HEK293 (cell line): Measurements from ENCODE around the gene NSG1.
A peak's percentile ranks its signal among the peaks of the same experiment; 100 is the strongest.

Source experiments
- CTCF ChIA-PET: fragments of 350-600 bp; formaldehyde crosslinking; extraction: SDS; loops from one replicate; lab custom pipeline; 2021; ENCODE audit warnings: antibody characterized with exemption; lab: Yijun Ruan, JAX
- POLR2A ChIA-PET: fragments of 300-600 bp; formaldehyde crosslinking; extraction: SDS; loops from one replicate; lab custom pipeline; 2020; ENCODE audit warnings: antibody characterized with exemption, inconsistent platforms; lab: Yijun Ruan, JAX
- H3K27ac ChIP-seq: fragments of 200-500 bp; sonication (Bioruptor generic); 2 replicates; pipeline ENCODE4 v1.5.1; 2014; ENCODE audit warnings: low read depth, low read length, control low read depth, inconsistent platforms; ENCODE audit errors: extremely low read depth
- H3K36me3 ChIP-seq, 2 experiments: fragments of 200-500 bp in 1 of 2; sonication (Bioruptor generic) in 1 of 2; 1 replicate in 1 of 2; 2 replicates in 1 of 2; pipeline ENCODE4 v1.5.1; 2014 to 2017; ENCODE audit warnings: inconsistent platforms in 2 of 2, low read length in 2 of 2; ENCODE audit not compliant: control insufficient read depth in 2 of 2, insufficient read depth in 1 of 2
- H3K4me1 ChIP-seq: fragments of 200-500 bp; sonication (Bioruptor generic); 2 replicates; pipeline ENCODE4 v1.5.1; 2014; ENCODE audit warnings: mild to moderate bottlenecking, low read length, inconsistent platforms; ENCODE audit not compliant: control insufficient read depth, insufficient read depth
- H3K4me3 ChIP-seq: 2 replicates; pipeline ENCODE4 v1.5.1; 2011; ENCODE audit warnings: low read depth, mild to moderate bottlenecking, control low read depth, low read length, moderate library complexity
- H3K9me3 ChIP-seq: fragments of 200-500 bp; sonication (Bioruptor generic); 2 replicates; pipeline ENCODE4 v1.5.1; 2014; ENCODE audit warnings: low read depth, low read length, inconsistent platforms; ENCODE audit not compliant: control insufficient read depth, insufficient read depth
- GLIS2 ChIP-seq: fragments of 450-650 bp; formaldehyde crosslinking; IDR thresholded peaks from 2 replicates; pipeline ENCODE4 v1.5.1; 2016; ENCODE audit warnings: missing biosample characterization, missing genetic modification characterization
- KLF1 ChIP-seq: fragments of 450-650 bp; formaldehyde crosslinking; IDR thresholded peaks from 2 replicates; pipeline ENCODE4 v1.5.1; 2016; ENCODE audit warnings: missing biosample characterization, missing genetic modification characterization
- KLF17 ChIP-seq: fragments of 450-650 bp; formaldehyde crosslinking; IDR thresholded peaks from 2 replicates; pipeline ENCODE4 v1.5.1; 2016; ENCODE audit warnings: missing biosample characterization, missing genetic modification characterization
- MZF1 ChIP-seq: fragments of 450-650 bp; formaldehyde crosslinking; IDR thresholded peaks from 2 replicates; pipeline ENCODE4 v1.5.1; 2017; ENCODE audit warnings: missing biosample characterization, missing genetic modification characterization, borderline replicate concordance
- REPIN1 ChIP-seq: fragments of 450-650 bp; formaldehyde crosslinking; IDR thresholded peaks from 2 replicates; pipeline ENCODE4 v1.5.1; 2017; ENCODE audit warnings: missing biosample characterization, missing genetic modification characterization, low read depth
- YY2 ChIP-seq: fragments of 450-650 bp; formaldehyde crosslinking; IDR thresholded peaks from 2 replicates; pipeline ENCODE4 v1.5.1; 2016; ENCODE audit warnings: missing biosample characterization, missing genetic modification characterization
- ZBTB11 ChIP-seq: fragments of 450-650 bp; formaldehyde crosslinking; conservative IDR thresholded peaks from 2 replicates; pipeline ENCODE4 v1.5.1; 2016; ENCODE audit warnings: low read depth, missing biosample characterization, missing genetic modification characterization
- ZBTB7A ChIP-seq: fragments of 450-650 bp; formaldehyde crosslinking; IDR thresholded peaks from 2 replicates; pipeline ENCODE4 v1.5.1; 2016; ENCODE audit warnings: low read depth, missing biosample characterization, missing genetic modification characterization
- ZBTB8A ChIP-seq: fragments of 450-650 bp; formaldehyde crosslinking; IDR thresholded peaks from 2 replicates; pipeline ENCODE4 v1.5.1; 2016; ENCODE audit warnings: missing biosample characterization, missing genetic modification characterization
- ZFP41 ChIP-seq: fragments of 450-650 bp; formaldehyde crosslinking; IDR thresholded peaks from 2 replicates; pipeline ENCODE4 v1.5.1; 2016; ENCODE audit warnings: missing biosample characterization, missing genetic modification characterization, borderline replicate concordance
- ZNF10 ChIP-seq: fragments of 450-650 bp; formaldehyde crosslinking; IDR thresholded peaks from 2 replicates; pipeline ENCODE4 v1.5.1; 2017; ENCODE audit warnings: missing biosample characterization, missing genetic modification characterization
- ZNF133 ChIP-seq: fragments of 450-650 bp; formaldehyde crosslinking; IDR thresholded peaks from 2 replicates; pipeline ENCODE4 v1.5.1; 2016; ENCODE audit warnings: missing biosample characterization, missing genetic modification characterization
- ZNF146 ChIP-seq: fragments of 450-650 bp; formaldehyde crosslinking; IDR thresholded peaks from 2 replicates; pipeline ENCODE4 v1.5.1; 2016; ENCODE audit warnings: missing biosample characterization, missing genetic modification characterization
- ZNF341 ChIP-seq: fragments of 450-650 bp; formaldehyde crosslinking; IDR thresholded peaks from 2 replicates; pipeline ENCODE4; 2016; ENCODE audit warnings: low read depth, missing biosample characterization, missing genetic modification characterization
- ZNF350 ChIP-seq: fragments of 450-650 bp; formaldehyde crosslinking; IDR thresholded peaks from 2 replicates; pipeline ENCODE4 v1.5.0; 2017; ENCODE audit warnings: missing biosample characterization, mild to moderate bottlenecking, missing genetic modification characterization
- ZNF37A ChIP-seq: fragments of 450-650 bp; IDR thresholded peaks from 2 replicates; pipeline ENCODE4 v1.5.1; 2018; ENCODE audit warnings: missing biosample characterization, missing genetic modification characterization
- ZNF423 ChIP-seq: fragments of 450-650 bp; formaldehyde crosslinking; IDR thresholded peaks from 2 replicates; pipeline ENCODE4 v1.5.1; 2016; ENCODE audit warnings: missing biosample characterization, missing genetic modification characterization
- ZNF510 ChIP-seq: fragments of 450-650 bp; formaldehyde crosslinking; IDR thresholded peaks from 2 replicates; pipeline ENCODE4 v1.5.1; 2018; ENCODE audit warnings: mild to moderate bottlenecking, missing genetic modification characterization, missing biosample characterization; ENCODE audit not compliant: insufficient replicate concordance
- ZNF521 ChIP-seq: fragments of 450-650 bp; formaldehyde crosslinking; IDR thresholded peaks from 2 replicates; pipeline ENCODE4 v1.5.1; 2017; ENCODE audit warnings: missing biosample characterization, mild to moderate bottlenecking, missing genetic modification characterization
- ZNF555 ChIP-seq: fragments of 450-650 bp; formaldehyde crosslinking; conservative IDR thresholded peaks from 2 replicates; pipeline ENCODE4 v1.5.1; 2017; ENCODE audit warnings: missing biosample characterization, mild to moderate bottlenecking, missing genetic modification characterization, inconsistent platforms
- ZNF585B ChIP-seq: fragments of 450-650 bp; formaldehyde crosslinking; IDR thresholded peaks from 2 replicates; pipeline ENCODE4 v1.5.1; 2016; ENCODE audit warnings: missing biosample characterization, missing genetic modification characterization
- ZNF624 ChIP-seq: fragments of 450-650 bp; formaldehyde crosslinking; IDR thresholded peaks from 2 replicates; pipeline ENCODE4 v1.5.1; 2017; ENCODE audit warnings: missing biosample characterization, missing genetic modification characterization
- ZNF629 ChIP-seq: fragments of 450-650 bp; formaldehyde crosslinking; IDR thresholded peaks from 2 replicates; pipeline ENCODE4 v1.5.1; 2017; ENCODE audit warnings: missing biosample characterization, missing genetic modification characterization
- ZNF76 ChIP-seq: fragments of 450-650 bp; formaldehyde crosslinking; IDR thresholded peaks from 2 replicates; pipeline ENCODE4; 2016; ENCODE audit warnings: low read depth, missing biosample characterization, missing genetic modification characterization, borderline replicate concordance
- TF ChIP-seq, protein P1 (sequence below): fragments of 450-650 bp; formaldehyde crosslinking; IDR thresholded peaks from 2 replicates; pipeline ENCODE4 v1.5.1; 2017; ENCODE audit warnings: missing biosample characterization, missing genetic modification characterization
- TF ChIP-seq, protein P2 (sequence below): fragments of 450-650 bp; formaldehyde crosslinking; IDR thresholded peaks from 2 replicates; pipeline ENCODE4 v1.5.1; 2016; ENCODE audit warnings: missing biosample characterization, missing genetic modification characterization

Gene NSG1

GRCh38 chr4:4426511-4427120 lies 39.7 kb downstream of the NSG1 start:
- peaks cover 0 to 29% of the 10 kb centered on the region in 2 experiments; a peak in 1 of 3 replicates for H3K36me3 ChIP-seq
- no peak overlapping the region for H3K27ac ChIP-seq
- H3K4me1 ChIP-seq = no peaks in the 10 kb centered on the region
- no peaks in the 10 kb centered on the region for H3K9me3 ChIP-seq
- ChIA-PET CTCF (no interaction called here), POLR2A (no interaction called here)
- H3K4me3 ChIP-seq = no peak overlapping the region
- TF ChIP-seq ZNF521 (tag by site-specific recombination) (no peak), YY2 (tag by site-specific recombination) (no peak), KLF1 (no peak), ZBTB8A (tag by site-specific recombination) (no peak), ZNF510 (no peak), ZFP41 (tag by site-specific recombination) (no peak), ZNF585B (tag by site-specific recombination) (no peak), ZNF555 (tag by site-specific recombination) (no peak), ZNF629 (tag by site-specific recombination) (no peak), ZNF37A (tag by site-specific recombination) (no peak), ZNF76 (tag by site-specific recombination) (no peak), ZBTB7A (tag by site-specific recombination) (no peak)
- TF ChIP-seq, protein P1, sequence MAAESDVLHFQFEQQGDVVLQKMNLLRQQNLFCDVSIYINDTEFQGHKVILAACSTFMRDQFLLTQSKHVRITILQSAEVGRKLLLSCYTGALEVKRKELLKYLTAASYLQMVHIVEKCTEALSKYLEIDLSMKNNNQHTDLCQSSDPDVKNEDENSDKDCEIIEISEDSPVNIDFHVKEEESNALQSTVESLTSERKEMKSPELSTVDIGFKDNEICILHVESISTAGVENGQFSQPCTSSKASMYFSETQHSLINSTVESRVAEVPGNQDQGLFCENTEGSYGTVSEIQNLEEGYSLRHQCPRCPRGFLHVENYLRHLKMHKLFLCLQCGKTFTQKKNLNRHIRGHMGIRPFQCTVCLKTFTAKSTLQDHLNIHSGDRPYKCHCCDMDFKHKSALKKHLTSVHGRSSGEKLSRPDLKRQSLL (tag by site-specific recombination) = no peak
- TF ChIP-seq, protein P2, sequence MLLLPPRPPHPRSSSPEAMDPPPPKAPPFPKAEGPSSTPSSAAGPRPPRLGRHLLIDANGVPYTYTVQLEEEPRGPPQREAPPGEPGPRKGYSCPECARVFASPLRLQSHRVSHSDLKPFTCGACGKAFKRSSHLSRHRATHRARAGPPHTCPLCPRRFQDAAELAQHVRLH = no peak

GRCh38 chr4:4427121-4427870 lies 40.4 kb downstream of the NSG1 start:
- CTCF ChIA-PET = interaction anchor here (0.6 to 0.7 kb wide), 2 partner anchors 9 to 168 kb away, joined by 3 read pairs; no protein-coding TSS in a partner anchor

DNA sequence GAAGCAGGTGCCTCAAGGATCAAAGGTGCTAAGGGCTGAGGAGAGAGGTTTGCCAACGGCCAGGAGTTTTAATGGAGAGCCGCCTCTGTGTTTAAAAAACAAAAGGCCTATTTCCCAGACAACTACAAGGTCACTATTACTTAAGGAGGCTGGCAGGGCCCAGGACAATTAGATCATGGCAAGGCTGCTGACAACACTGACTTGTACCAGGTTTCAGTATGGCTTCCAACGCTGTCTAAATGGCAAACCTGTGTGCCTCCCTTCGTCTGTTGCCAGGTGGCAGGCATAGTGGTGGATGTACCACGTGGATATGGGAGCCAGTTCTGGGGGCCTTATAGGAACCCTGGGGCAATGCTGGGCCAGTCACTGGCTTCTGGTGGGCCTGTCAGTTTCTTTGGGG lies 41.0 kb downstream of the NSG1 start:
- Histone ChIP-seq H3K4me1 (no peaks in the 10 kb centered on the region), H3K9me3 (no peaks in the 10 kb centered on the region), H3K27ac (no peak overlapping the region), H3K36me3 (peaks cover 0 to 34% of the 10 kb centered on the region in 2 experiments; a peak in 1 of 3 replicates), H3K4me3 (no peak overlapping the region)
- POLR2A ChIA-PET = no interaction called here
- CTCF ChIA-PET = interaction anchor here (0.6 to 0.7 kb wide), 2 partner anchors 10 to 168 kb away, joined by 3 read pairs; no protein-coding TSS in a partner anchor
- TF ChIP-seq KLF17 (tag by site-specific recombination) = no peak
- no peak for TF ChIP-seq ZNF146 (tag by site-specific recombination)
- TF ChIP-seq ZNF10 = no peak
- no peak for TF ChIP-seq ZNF521 (tag by site-specific recombination)
- no peak for TF ChIP-seq ZNF350 (tag by site-specific recombination)
- TF ChIP-seq MZF1 (tag by site-specific recombination) = no peak
- TF ChIP-seq ZBTB11 (tag by site-specific recombination) = no peak

More at GRCh38 chr4:4427121-4427870, 40.4 kb downstream of the NSG1 start:
- Histone ChIP-seq H3K36me3 (peaks cover 0 to 28% of the 10 kb centered on the region in 2 experiments; a peak in 1 of 3 replicates), H3K4me1 (no peaks in the 10 kb centered on the region), H3K9me3 (no peaks in the 10 kb centered on the region), H3K27ac (no peak overlapping the region)
- POLR2A ChIA-PET = no interaction called here
- TF ChIP-seq ZNF423 (tag by site-specific recombination) (no peak), REPIN1 (tag by site-specific recombination) (no peak), GLIS2 (tag by site-specific recombination) (no peak), ZNF133 (no peak), ZNF624 (no peak), ZNF341 (tag by site-specific recombination) (peak; percentile 48)
- TF ChIP-seq, all 188 proteins: peak for 1
- no peak overlapping the region for H3K4me3 ChIP-seq
